GM12892 (cell line): ENCODE data around the gene TSHZ1.

ENCODE experiments used
- POLR2A ChIP-seq: IDR thresholded peaks from 2 replicates; pipeline ENCODE4 v1.6.1; 2011; ENCODE audit warnings: low read depth, low read length, control low read depth
- POLR2AphosphoS5 ChIP-seq: IDR thresholded peaks from 2 replicates; pipeline ENCODE4 v1.6.1; 2011; ENCODE audit warnings: low read depth, low read length, control low read depth

DNA sequence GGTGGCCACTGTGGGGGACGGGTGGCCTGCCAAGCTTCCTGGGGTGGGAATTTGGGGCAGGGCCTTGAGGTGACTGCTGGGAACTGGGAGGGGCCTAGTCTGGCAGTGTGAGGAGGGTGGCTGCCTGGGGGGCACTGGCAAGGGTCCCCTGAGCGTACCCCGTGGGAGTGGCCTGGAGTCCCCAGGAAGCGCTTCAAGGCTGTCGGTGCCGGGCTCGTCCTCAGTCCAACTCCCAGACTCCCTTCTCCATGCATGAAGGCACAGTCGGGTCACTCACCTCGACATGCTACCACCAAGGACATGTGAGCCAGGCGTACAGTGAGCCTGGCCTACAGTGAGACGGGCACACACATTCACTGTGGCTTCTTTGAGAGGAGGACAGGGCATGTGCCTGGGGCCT lies 111.6 kb downstream of the TSHZ1 start:
- TF ChIP-seq POLR2AphosphoS5 = no peak
- no peak for TF ChIP-seq POLR2A
